A549 (cell line): ENCODE measurements around the gene UHRF1.

Experiments used
- CTCF ChIP-seq: fragments of >200 bp; sonication (Bioruptor Twin); formaldehyde crosslinking; IDR thresholded peaks from 3 replicates; pipeline ENCODE4 v1.5.1; 2016
- ELK1 ChIP-seq: fragments of 150-350 bp; IDR thresholded peaks from 2 replicates; pipeline ENCODE4 v1.6.1; 2014; ENCODE audit warnings: low read depth, mild to moderate bottlenecking, low read length
- HDAC2 ChIP-seq: fragments of 200-600 bp; sonication (generic); IDR thresholded peaks from 2 replicates; pipeline ENCODE4 v1.6.1; 2016
- KDM1A ChIP-seq: fragments of 200-600 bp; sonication (generic); IDR thresholded peaks from 2 replicates; pipeline ENCODE4 v1.6.1; 2016; ENCODE audit warnings: low read depth, mild to moderate bottlenecking
- MAZ ChIP-seq: fragments of 150-350 bp; IDR thresholded peaks from 2 replicates; pipeline ENCODE4 v1.6.1; 2014; ENCODE audit warnings: antibody characterized with exemption, low read depth, low read length, borderline replicate concordance
- MYC ChIP-seq: IDR thresholded peaks from 2 replicates; pipeline ENCODE4 v1.6.1; 2012; ENCODE audit warnings: mild to moderate bottlenecking, inconsistent platforms, low read length, improper control_type of control experiment, borderline replicate concordance
- RAD21 ChIP-seq, 2 experiments: fragments of >200 bp in 1 of 2; sonication (Bioruptor Twin) in 1 of 2; formaldehyde crosslinking in 1 of 2; IDR thresholded peaks in 1 of 2; conservative IDR thresholded peaks in 1 of 2; 2 replicates in 1 of 2; 3 replicates in 1 of 2; pipeline ENCODE4 v1.6.1; 2012 to 2018; ENCODE audit warnings: inconsistent platforms in 1 of 2
- RFX5 ChIP-seq: fragments of 450-650 bp; IDR thresholded peaks from 2 replicates; pipeline ENCODE4 v1.7.1; 2014; ENCODE audit warnings: antibody characterized with exemption, mild to moderate bottlenecking, moderate library complexity
- SMC3 ChIP-seq: fragments of >200 bp; sonication (Bioruptor Twin); formaldehyde crosslinking; IDR thresholded peaks from 3 replicates; pipeline ENCODE4 v1.6.1; 2018; ENCODE audit warnings: inconsistent platforms
- TF ChIP-seq, protein P1 (sequence below): fragments of 250-450 bp; sonication (Bioruptor Pico); IDR thresholded peaks from 2 replicates; pipeline ENCODE4 v1.5.0; 2021; ENCODE audit warnings: mild to moderate bottlenecking, moderate library complexity, borderline replicate concordance
- TF ChIP-seq, protein P2 (sequence below): fragments of 450-650 bp; IDR thresholded peaks from 2 replicates; pipeline ENCODE4 v1.6.1; 2014; ENCODE audit warnings: antibody characterized with exemption

DNA sequence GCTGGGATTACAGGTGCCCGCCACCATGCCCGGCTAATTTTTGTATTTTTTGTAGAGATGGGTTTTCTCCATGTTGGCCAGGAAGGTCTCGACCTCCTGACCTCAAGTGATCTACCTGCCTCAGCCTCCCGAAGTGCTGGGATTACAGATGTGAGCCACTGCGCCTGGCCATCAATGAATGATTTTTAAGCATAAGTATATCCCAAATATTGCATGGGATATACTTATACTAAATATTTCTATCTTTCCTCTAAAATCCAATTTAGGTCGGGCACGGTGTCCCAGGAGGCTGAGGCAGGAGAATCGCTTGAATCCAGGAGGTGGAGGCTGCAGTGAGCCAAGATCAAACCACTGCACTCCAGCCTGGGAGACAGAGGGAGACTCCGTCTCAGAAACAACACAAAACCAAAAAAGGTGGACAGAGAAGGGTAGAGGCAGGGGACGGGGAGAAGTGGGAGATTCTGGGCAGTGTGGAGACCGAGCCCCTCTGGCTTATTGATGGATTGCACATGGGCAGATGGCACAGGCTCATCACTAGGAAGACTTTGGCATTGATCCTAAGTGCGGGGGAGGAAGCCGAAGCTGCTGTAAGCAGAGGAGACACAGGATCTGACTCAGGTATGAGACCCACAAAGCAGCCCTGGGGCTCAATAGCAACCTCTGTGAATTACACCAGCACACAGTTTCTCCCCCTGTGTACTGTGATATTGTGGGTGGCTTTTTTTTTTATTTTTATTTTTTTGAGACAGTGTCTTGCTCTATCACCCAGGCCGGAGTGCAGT lies 20.1 kb upstream of the UHRF1 start:
- TF ChIP-seq CTCF = no peak
- no peak for TF ChIP-seq HDAC2
- no peak for TF ChIP-seq KDM1A
- no peak for TF ChIP-seq MAZ
- no peak for TF ChIP-seq SMC3
- TF ChIP-seq, protein P1, sequence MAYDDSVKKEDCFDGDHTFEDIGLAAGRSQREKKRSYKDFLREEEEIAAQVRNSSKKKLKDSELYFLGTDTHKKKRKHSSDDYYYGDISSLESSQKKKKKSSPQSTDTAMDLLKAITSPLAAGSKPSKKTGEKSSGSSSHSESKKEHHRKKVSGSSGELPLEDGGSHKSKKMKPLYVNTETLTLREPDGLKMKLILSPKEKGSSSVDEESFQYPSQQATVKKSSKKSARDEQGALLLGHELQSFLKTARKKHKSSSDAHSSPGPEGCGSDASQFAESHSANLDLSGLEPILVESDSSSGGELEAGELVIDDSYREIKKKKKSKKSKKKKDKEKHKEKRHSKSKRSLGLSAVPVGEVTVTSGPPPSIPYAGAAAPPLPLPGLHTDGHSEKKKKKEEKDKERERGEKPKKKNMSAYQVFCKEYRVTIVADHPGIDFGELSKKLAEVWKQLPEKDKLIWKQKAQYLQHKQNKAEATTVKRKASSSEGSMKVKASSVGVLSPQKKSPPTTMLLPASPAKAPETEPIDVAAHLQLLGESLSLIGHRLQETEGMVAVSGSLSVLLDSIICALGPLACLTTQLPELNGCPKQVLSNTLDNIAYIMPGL (CRISPR knock-in tag) = no peak
- TF ChIP-seq RAD21 (conservative IDR thresholded peaks at IDR 0.05 in 1 of 2, IDR thresholded peaks at IDR 0.05 in 1 of 2) = no peak
- no peak for TF ChIP-seq MYC
- TF ChIP-seq RFX5 = no peak
- no peak for TF ChIP-seq ELK1
- TF ChIP-seq, protein P2, sequence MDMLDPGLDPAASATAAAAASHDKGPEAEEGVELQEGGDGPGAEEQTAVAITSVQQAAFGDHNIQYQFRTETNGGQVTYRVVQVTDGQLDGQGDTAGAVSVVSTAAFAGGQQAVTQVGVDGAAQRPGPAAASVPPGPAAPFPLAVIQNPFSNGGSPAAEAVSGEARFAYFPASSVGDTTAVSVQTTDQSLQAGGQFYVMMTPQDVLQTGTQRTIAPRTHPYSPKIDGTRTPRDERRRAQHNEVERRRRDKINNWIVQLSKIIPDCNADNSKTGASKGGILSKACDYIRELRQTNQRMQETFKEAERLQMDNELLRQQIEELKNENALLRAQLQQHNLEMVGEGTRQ = no peak
